K562 (cell line): ENCODE data around the gene PHF21B. TPM values are rescaled to one million over a fixed set of nuclear protein-coding genes. Genes with fewer than 3 reads are reported as not detected.

ENCODE experiments used
- ATAC-seq: fragments of 200-7000 bp; cut with Tn5 transposase; 3 replicates; pipeline ENCODE4 v1.9.1; 2020; ENCODE audit warnings: moderate library complexity
- BruUV-seq: library from RNA; stranded (reverse); fragments of 400-500 nt; replicated peaks from 2 replicates; lab custom pipeline; 2021; lab: Mats Ljungman, UMichigan
- CTCF ChIA-PET: fragments of 300-600 bp; formaldehyde crosslinking; extraction: SDS; loops from one replicate; lab custom pipeline; 2021; ENCODE audit warnings: low intra/inter-chr PET ratio; lab: Yijun Ruan, JAX
- POLR2A ChIA-PET: fragments of 300-600, 350-650 bp; sonication (Branson Sonifier 250); formaldehyde crosslinking; extraction: SDS; loops from one replicate; lab custom pipeline; 2021; ENCODE audit warnings: antibody characterized with exemption, inconsistent platforms; lab: Yijun Ruan, JAX
- DNase-seq, 4 experiments: peaks; one replicate each; pipeline versions ENCODE4 v3.0.0 to v3.0.0-alpha.2; 2011 to 2018; ENCODE audit warnings: low spot score in 3 of 4, mixed read lengths in 3 of 4; ENCODE audit errors: extremely low read depth in 1 of 4
- FAIRE-seq: peaks from 2 replicates; lab custom pipeline; 2011; peaks lifted over from hg19 to GRCh38; lab: Jason Lieb, UNC
- H2AFZ ChIP-seq: 2 replicates; pipeline ENCODE4 v1.6.0; 2011; ENCODE audit warnings: low read depth, low read length, control low read depth, inconsistent platforms
- H3K27ac ChIP-seq: fragments of 200-600 bp; 3 replicates; pipeline ENCODE4 v1.8.0; 2011; ENCODE audit warnings: low read depth, mild to moderate bottlenecking, control low read depth, inconsistent platforms, low read length, moderate library complexity, mixed read lengths; ENCODE audit errors: extremely low read depth
- H3K27me3 ChIP-seq, 2 experiments: fragments of 300-600 bp in 1 of 2; 2 replicates in 1 of 2; 3 replicates in 1 of 2; pipeline versions ENCODE4 v1.6.0 to v1.8.0; 2011; ENCODE audit warnings: inconsistent platforms in 2 of 2, low read length in 2 of 2, mild to moderate bottlenecking in 1 of 2, mixed read lengths in 1 of 2, moderate library complexity in 1 of 2; ENCODE audit not compliant: control insufficient read depth in 2 of 2, insufficient read depth in 2 of 2
- H3K36me3 ChIP-seq: fragments of 300-600 bp; 3 replicates; pipeline ENCODE4 v1.8.0; 2011; ENCODE audit warnings: mild to moderate bottlenecking, low read length, inconsistent platforms; ENCODE audit not compliant: control insufficient read depth, insufficient read depth
- H3K4me1 ChIP-seq, 2 experiments: fragments of 200-600 bp in 1 of 2; replicated peaks in 1 of 2; 2 replicates in 1 of 2; 3 replicates in 1 of 2; pipeline versions ENCODE4 v1.5.1 to v1.8.0; 2011; ENCODE audit warnings: inconsistent platforms in 2 of 2, low read length in 2 of 2, mild to moderate bottlenecking in 1 of 2, mixed read lengths in 1 of 2, moderate library complexity in 1 of 2; ENCODE audit not compliant: control insufficient read depth in 2 of 2, insufficient read depth in 2 of 2
- H3K4me2 ChIP-seq: 2 replicates; pipeline ENCODE4 v1.6.1; 2011; ENCODE audit warnings: low read length, control low read depth, inconsistent platforms, mixed read lengths; ENCODE audit not compliant: insufficient read depth
- H3K4me3 ChIP-seq: fragments of 200-600 bp; sonication (generic), shearing (Covaris generic); 2 replicates; pipeline ENCODE4 v1.5.1; 2016; ENCODE audit warnings: control low read depth, inconsistent platforms
- H3K79me2 ChIP-seq: fragments of 200-600 bp; 3 replicates; pipeline ENCODE4 v1.8.0; 2011; ENCODE audit warnings: low read length, inconsistent platforms; ENCODE audit not compliant: control insufficient read depth, insufficient read depth
- H3K9ac ChIP-seq, 2 experiments: 2 replicates each; pipeline versions ENCODE4 v1.6.0 to v1.6.1; 2011; ENCODE audit warnings: low read depth in 2 of 2, low read length in 2 of 2, control low read depth in 1 of 2, inconsistent platforms in 1 of 2, mild to moderate bottlenecking in 1 of 2, mixed read lengths in 1 of 2; ENCODE audit not compliant: insufficient read depth in 1 of 2
- H3K9me1 ChIP-seq: one replicate; pipeline ENCODE4 v1.6.0; 2011; ENCODE audit warnings: inconsistent platforms, mild to moderate bottlenecking, low read length, moderate library complexity; ENCODE audit not compliant: control insufficient read depth, insufficient read depth
- H3K9me3 ChIP-seq: replicated peaks from 2 replicates; pipeline ENCODE4 v1.5.1; 2011; ENCODE audit warnings: low read depth, low read length, inconsistent platforms; ENCODE audit not compliant: control insufficient read depth, insufficient read depth
- H4K20me1 ChIP-seq: replicated peaks from 2 replicates; pipeline ENCODE4 v1.6.1; 2011; ENCODE audit warnings: low read length, inconsistent platforms, mixed read lengths; ENCODE audit not compliant: control insufficient read depth, insufficient read depth
- ARID3A ChIP-seq: IDR thresholded peaks from 2 replicates; pipeline ENCODE4 v1.6.1; 2012; ENCODE audit warnings: low read depth, low read length, improper control_type of control experiment, borderline replicate concordance
- BRF2 ChIP-seq: IDR thresholded peaks from 3 replicates; pipeline ENCODE4 v1.6.1; 2011; ENCODE audit warnings: borderline replicate concordance, mild to moderate bottlenecking; ENCODE audit not compliant: insufficient read length, insufficient read depth
- COPS2 ChIP-seq: fragments of 450-650 bp; conservative IDR thresholded peaks from 2 replicates; pipeline ENCODE4 v1.6.1; 2016; ENCODE audit warnings: mild to moderate bottlenecking, moderate library complexity
- DPF2 ChIP-seq: fragments of 450-650 bp; IDR thresholded peaks from 2 replicates; pipeline ENCODE4 v1.6.1; 2016
- E4F1 ChIP-seq: fragments of 250-450 bp; sonication (Bioruptor Pico); IDR thresholded peaks from 2 replicates; pipeline ENCODE4 v1.5.0; 2021; ENCODE audit warnings: mild to moderate bottlenecking, borderline replicate concordance
- GMEB1 ChIP-seq: fragments of 250-450 bp; sonication (Bioruptor Pico); IDR thresholded peaks from 2 replicates; pipeline ENCODE4 v1.4.0; 2020; ENCODE audit warnings: mild to moderate bottlenecking
- KLF16 ChIP-seq: IDR thresholded peaks from 2 replicates; pipeline ENCODE4 v1.6.1; 2016; ENCODE audit warnings: antibody characterized with exemption
- NEUROD1 ChIP-seq: fragments of 150-350 bp; IDR thresholded peaks from 2 replicates; pipeline ENCODE4 v1.6.1; 2014; ENCODE audit warnings: borderline replicate concordance, low read length, low read depth; ENCODE audit not compliant: partially characterized antibody
- NR2C1 ChIP-seq, 2 experiments: fragments of 450-650 bp; IDR thresholded peaks; 2 replicates each; pipeline ENCODE4 v1.6.1; 2017; ENCODE audit warnings: mild to moderate bottlenecking in 2 of 2, antibody characterized with exemption in 1 of 2, inconsistent platforms in 1 of 2, missing compliant biosample characterization in 1 of 2, missing genetic modification characterization in 1 of 2
- RBBP5 ChIP-seq: fragments of 200-600 bp; sonication (generic); IDR thresholded peaks from 2 replicates; pipeline ENCODE4 v1.6.1; 2012; ENCODE audit warnings: borderline replicate concordance, mild to moderate bottlenecking, low read length, control low read depth, inconsistent platforms; ENCODE audit not compliant: insufficient read depth, poor library complexity, severe bottlenecking
- STAT5B ChIP-seq: fragments of 250-450 bp; sonication (Bioruptor Pico); IDR thresholded peaks from 2 replicates; pipeline ENCODE4 v1.8.0; 2021; ENCODE audit warnings: mild to moderate bottlenecking, inconsistent platforms
- TEAD1 ChIP-seq, 2 experiments: fragments of 450-650 bp in 1 of 2; sonication (generic) in 1 of 2; formaldehyde crosslinking; IDR thresholded peaks; 2 replicates each; pipeline versions ENCODE4 v1.4.0 to v1.8.0; 2020 to 2022; ENCODE audit warnings: mild to moderate bottlenecking in 2 of 2, missing genetic modification reagents in 1 of 2
- THRB ChIP-seq: fragments of 450-650 bp; formaldehyde crosslinking; conservative IDR thresholded peaks from 2 replicates; pipeline ENCODE4 v1.4.0; 2022; ENCODE audit warnings: mild to moderate bottlenecking, missing genetic modification characterization
- WHSC1 ChIP-seq: IDR thresholded peaks from one replicate; pipeline ENCODE4 v1.6.1; 2012; ENCODE audit warnings: low read length, control low read depth, inconsistent platforms
- WGBS: fragments of 100-300 bp; shearing (Covaris generic); methylation state at CpG from one replicate; pipeline ENCODE4 v1.1.6; 2016; ENCODE audit warnings: low coverage, mixed read lengths; ENCODE audit not compliant: insufficient coverage; ENCODE audit errors: missing lambda C conversion rate; 5-methylcytosine and 5-hydroxymethylcytosine counted together
- in situ Hi-C: fragments of 300-500 bp; cut with MboI; formaldehyde crosslinking; loops from 4 replicates; pipeline ENCODE4 v1.15.0; 2018; ENCODE audit warnings: inconsistent platforms, mixed read lengths
- intact Hi-C: fragments of 100-400 bp; cut with micrococcal nuclease; formaldehyde crosslinking; loops from 2 replicates; pipeline ENCODE4 v1.14.2; 2022
- polyA plus RNA-seq, 8 experiments: library from polyadenylated mRNA; depleted of rRNA in 4 of 8; stranded (reverse) in 5 of 8; unstranded in 3 of 8; fragments of >200 nt; fragmentation: Nextera tagmentation in 2 of 8; fragmentation: Illumina TruSeq in 1 of 8; extraction: Ambion mirVana in 2 of 8; extraction: Trizol in 1 of 8; gene quantifications; 2 replicates each; pipeline versions ENCODE4 v1.2.1 to v1.2.3, GENCODE V29; 2011 to 2014; ENCODE audit warnings: inconsistent platforms in 1 of 8, missing spikeins in 1 of 8
- total RNA-seq, 7 experiments: library from RNA; depleted of rRNA in 6 of 7; stranded (reverse); fragments of >200 nt in 6 of 7; fragmentation: Illumina TruSeq in 2 of 7; extraction: Trizol in 2 of 7; gene quantifications; 2 replicates each; pipeline versions ENCODE4 v1.2.1 to v1.2.3, GENCODE V29; 2011 to 2021; ENCODE audit warnings: low replicate concordance in 1 of 7

Gene PHF21B
- total and polyA plus RNA-seq, 9 of the 15 experiments (the other 6 are each of a cell fraction or from before 2014, with no cell fraction given), result 0.04 TPM; not detected in 8

GRCh38 chr22:45059296-45059695, 49.5 kb upstream of the PHF21B start:
- peaks cover 2 to 18% of the 10 kb centered on the region in 2 experiments; a peak in 4 of 5 replicates for H3K27me3 ChIP-seq
- no peaks in the 10 kb centered on the region for H4K20me1 ChIP-seq
- FAIRE-seq (no peak), ATAC-seq (no peak), DNase-seq (no peak)
- H2AFZ ChIP-seq, result no peak overlapping the region
- no peaks in the 10 kb centered on the region for H3K9me1 ChIP-seq
- H3K36me3 ChIP-seq, result no peaks in the 10 kb centered on the region
- no peak overlapping the region for H3K4me2 ChIP-seq
- intact Hi-C loops (no loop called here), in situ Hi-C loops (no loop called here)
- H3K4me3 ChIP-seq, result no peak overlapping the region
- CTCF ChIA-PET, result no interaction called here
- H3K9me3 ChIP-seq, result no peaks in the 10 kb centered on the region
- BruUV-seq, result no TSS peak
- WGBS, result 8% methylated on average over 5 of the region's 5 CpGs
- H3K4me1 ChIP-seq, result no peaks in the 10 kb centered on the region
- H3K9ac ChIP-seq, result no peak overlapping the region
- no peak overlapping the region for H3K27ac ChIP-seq
- no peaks in the 10 kb centered on the region for H3K79me2 ChIP-seq
- POLR2A ChIA-PET, result interaction anchor here (1.0 kb wide), 1 partner anchor 10 kb away, joined by 3 read pairs; no protein-coding TSS in a partner anchor
- TF ChIP-seq DPF2, result no peak
- no peak for TF ChIP-seq STAT5B
- no peak for TF ChIP-seq ARID3A
- no peak for TF ChIP-seq TEAD1 (CRISPR knock-in tag; IDR thresholded peaks at IDR 0.05)
- TF ChIP-seq BRF2, result no peak
- no peak for TF ChIP-seq WHSC1
- TF ChIP-seq NEUROD1, result no peak
- no peak for TF ChIP-seq KLF16
- no peak for TF ChIP-seq E4F1 (CRISPR knock-in tag)
- TF ChIP-seq COPS2, result no peak
- no peak for TF ChIP-seq THRB (CRISPR knock-in tag)
- TF ChIP-seq GMEB1 (CRISPR knock-in tag), result no peak
- TF ChIP-seq RBBP5, result no peak
- TF ChIP-seq NR2C1 (IDR thresholded peaks at IDR 0.05), result no peak
- TF ChIP-seq NR2C1 (tag; IDR thresholded peaks at IDR 0.05), result no peak
